ENCODE results near the gene INPP5D.
"Not testable (repeated sequence)": the region's sequence is repeated elsewhere in the genome, so short reads cannot be mapped to it uniquely, and the experiment has no call there.

INPP5D gene

GRCh38 chr2:233053928-233054784 is 6.0 kb upstream of the INPP5D start:
- no peak for DNase-seq

GRCh38 chr2:233055362-233055761 is 4.8 kb upstream of the INPP5D start:
- DNase-seq: no peak

GRCh38 chr2:233056961-233057605 is 3.1 kb upstream of the INPP5D start:
- no peak for DNase-seq

- DNase-seq: no peak
Observed at GRCh38 chr2:233058717-233059546, 1.2 kb upstream of the INPP5D start.

- DNase-seq: no peak
Observed at GRCh38 chr2:233059547-233059796, 670 bp upstream of the INPP5D start.

- DNase-seq: no peak
Observed at GRCh38 chr2:233060501-233060979, 398 bp downstream of the INPP5D start.

GRCh38 chr2:233060980-233061590 is 943 bp downstream of the INPP5D start:
- no peak for DNase-seq

GRCh38 chr2:233061591-233062450 is 1.7 kb downstream of the INPP5D start:
- no peak for DNase-seq

GRCh38 chr2:233062451-233062850 is 2.3 kb downstream of the INPP5D start:
- DNase-seq: no peak

GRCh38 chr2:233062946-233063268 is 2.8 kb downstream of the INPP5D start:
- no peak for DNase-seq

- no peak for DNase-seq
Observed at GRCh38 chr2:233063269-233063975, 3.3 kb downstream of the INPP5D start.

- no peak for DNase-seq
Observed at GRCh38 chr2:233063976-233064411, 3.9 kb downstream of the INPP5D start.

- DNase-seq: no peak
Observed at GRCh38 chr2:233064530-233065199, 4.5 kb downstream of the INPP5D start.

- DNase-seq: not testable (repeated sequence)
Observed at GRCh38 chr2:233065200-233065589, 5.1 kb downstream of the INPP5D start.

- no peak for DNase-seq
Observed at GRCh38 chr2:233065954-233066470, 5.9 kb downstream of the INPP5D start.

- no peak for DNase-seq
Observed at GRCh38 chr2:233068762-233069418, 8.7 kb downstream of the INPP5D start.

GRCh38 chr2:233072838-233073237 is 12.7 kb downstream of the INPP5D start:
- DNase-seq: no peak

GRCh38 chr2:233074106-233074505 is 14.0 kb downstream of the INPP5D start:
- DNase-seq: no peak

GRCh38 chr2:233075141-233075965 is 15.2 kb downstream of the INPP5D start:
- no peak for DNase-seq
